Vagina (tissue), 2 donors: ENCODE data around the gene SMARCD1.

Source experiments
- CTCF ChIP-seq, 3 experiments: fragments of 450-650 bp in 2 of 3; fragments of 200-600 bp in 1 of 3; sonication (generic) in 1 of 3; IDR thresholded peaks; one replicate each; pipeline ENCODE4 v1.5.1; 2017 to 2019; ENCODE audit warnings: antibody characterized with exemption in 3 of 3, mild to moderate bottlenecking in 2 of 3, moderate library complexity in 2 of 3
- POLR2AphosphoS5 ChIP-seq, 2 donors: sonication (generic); formaldehyde crosslinking; IDR thresholded peaks; one replicate each; pipeline ENCODE4 v1.9.0; 2017; ENCODE audit warnings: antibody characterized with exemption in 2 of 2, mild to moderate bottlenecking in 2 of 2, low read depth in 1 of 2; ENCODE audit not compliant: insufficient read depth in 1 of 2

DNA sequence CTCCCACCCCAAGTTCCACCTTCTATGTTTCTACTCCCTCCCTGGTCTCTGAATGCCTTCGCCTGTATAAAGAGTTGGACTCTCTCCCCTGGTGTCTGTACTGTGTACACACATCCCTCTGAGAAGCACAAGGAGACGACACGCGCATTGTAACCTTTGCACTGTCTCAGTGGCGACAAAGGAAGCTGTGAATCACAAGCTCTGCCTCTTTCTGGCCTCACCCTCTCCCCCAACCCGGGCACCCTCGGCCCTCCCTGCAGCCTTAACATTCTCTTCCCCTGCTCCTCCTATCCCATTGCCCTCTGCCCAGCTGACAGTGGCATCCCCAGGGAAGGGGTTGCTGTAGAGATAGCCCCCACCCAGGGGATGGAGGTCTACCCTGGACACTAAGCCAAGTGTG, 2.5 kb upstream of the SMARCD1 start:
- TF ChIP-seq CTCF (IDR thresholded peaks at IDR 0.05): no peak
- TF ChIP-seq POLR2AphosphoS5 (IDR thresholded peaks at IDR 0.05; ENCODE audit: insufficient read depth in 1 of 2, low read depth in 1 of 2): no peak
